Measurements from ENCODE around the gene PPP1R9A. TPM values are rescaled to one million over a fixed set of nuclear protein-coding genes. Genes with fewer than 3 reads are reported as not detected.

The PPP1R9A gene
- total RNA-seq, result 10 to 100 TPM; 15.5 to 32.4 (median 18.5) TPM
- 1 to 10 TPM; 4.7 to 6.6 TPM for polyA plus RNA-seq

DNA sequence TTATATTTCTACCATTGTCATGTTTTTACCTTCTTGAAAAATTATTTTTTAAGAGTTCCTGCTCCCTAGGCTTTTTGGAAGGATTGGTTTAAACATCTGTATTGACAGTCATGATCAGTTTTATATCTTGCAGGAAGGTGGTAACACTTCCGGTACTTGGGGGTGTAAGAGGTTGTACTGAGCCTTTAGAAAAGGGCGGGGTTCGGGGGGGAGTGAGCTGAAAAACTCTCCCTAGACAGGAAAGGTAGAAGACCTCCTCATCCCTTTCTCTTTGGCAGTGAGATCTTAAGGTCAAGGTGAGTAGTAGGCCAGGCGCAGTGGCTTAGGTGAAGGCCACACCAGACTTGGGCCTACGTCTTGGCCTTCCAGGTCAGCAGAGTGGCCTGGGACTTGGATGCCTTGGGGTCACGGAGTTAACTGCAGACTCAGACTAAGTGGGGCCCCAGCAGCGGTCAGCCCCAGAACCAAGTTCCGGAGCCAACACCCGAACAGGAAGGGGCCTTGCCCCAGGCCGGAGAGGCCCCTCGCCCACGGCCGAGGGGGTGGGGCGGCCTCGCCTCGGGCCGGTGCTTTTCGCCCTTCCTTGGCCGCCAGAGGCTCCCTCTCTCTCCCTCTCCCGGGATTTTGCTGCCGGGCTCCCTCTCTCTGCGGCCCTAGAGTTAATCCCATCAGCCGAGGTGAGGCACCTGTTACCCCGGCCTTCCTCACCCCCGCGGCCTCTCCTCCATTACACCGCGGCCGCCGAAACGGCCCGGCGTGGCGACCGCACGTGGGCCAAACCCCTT lies at the start of gene PPP1R9A:
Gene PPP1R9A (plus strand): TSS at position 569 of the 785 bp plus-strand sequence. CDS start 2,520 bp downstream, outside the sequence.
- ATAC-seq, result peak; percentile 79 to 89 (median 87)
- Histone ChIP-seq H3K9me3 (no peaks in the 10 kb centered on the region), H3K36me3 (no peaks in the 10 kb centered on the region), H3K27me3 (no peaks in the 10 kb centered on the region), H3K27ac (peak within 1 kb of the TSS; percentile 54 to 87 (median 74)), H3K4me3 (peak within 1 kb of the TSS; percentile 32 to 61 (median 48)), H3K4me1 (peaks cover 3 to 10% (median 5%) of the 10 kb centered on the region in 3 donors)
- TF ChIP-seq, protein P1, sequence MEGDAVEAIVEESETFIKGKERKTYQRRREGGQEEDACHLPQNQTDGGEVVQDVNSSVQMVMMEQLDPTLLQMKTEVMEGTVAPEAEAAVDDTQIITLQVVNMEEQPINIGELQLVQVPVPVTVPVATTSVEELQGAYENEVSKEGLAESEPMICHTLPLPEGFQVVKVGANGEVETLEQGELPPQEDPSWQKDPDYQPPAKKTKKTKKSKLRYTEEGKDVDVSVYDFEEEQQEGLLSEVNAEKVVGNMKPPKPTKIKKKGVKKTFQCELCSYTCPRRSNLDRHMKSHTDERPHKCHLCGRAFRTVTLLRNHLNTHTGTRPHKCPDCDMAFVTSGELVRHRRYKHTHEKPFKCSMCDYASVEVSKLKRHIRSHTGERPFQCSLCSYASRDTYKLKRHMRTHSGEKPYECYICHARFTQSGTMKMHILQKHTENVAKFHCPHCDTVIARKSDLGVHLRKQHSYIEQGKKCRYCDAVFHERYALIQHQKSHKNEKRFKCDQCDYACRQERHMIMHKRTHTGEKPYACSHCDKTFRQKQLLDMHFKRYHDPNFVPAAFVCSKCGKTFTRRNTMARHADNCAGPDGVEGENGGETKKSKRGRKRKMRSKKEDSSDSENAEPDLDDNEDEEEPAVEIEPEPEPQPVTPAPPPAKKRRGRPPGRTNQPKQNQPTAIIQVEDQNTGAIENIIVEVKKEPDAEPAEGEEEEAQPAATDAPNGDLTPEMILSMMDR (IDR thresholded peaks at IDR 0.05), result peak in 1 of 4 donors; percentile 15
- FAIRE-seq, result no peak
- intact Hi-C loops (cut with DNase I), result no loop called here
- 13 to 27% methylated on average over 20 to 36 of the region's 36 CpGs for WGBS, 2 donors
- peak; percentile 68 to 81 (median 70) for DNase-seq

GRCh38 chr7:94871132-94871531 lies 36.3 kb upstream of the PPP1R9A start:
- Histone ChIP-seq H3K27ac (no peak overlapping the region), H3K36me3 (no peaks in the 10 kb centered on the region), H3K27me3 (no peaks in the 10 kb centered on the region), H3K4me3 (no peak overlapping the region), H3K9me3 (no peaks in the 10 kb centered on the region), H3K4me1 (no peaks in the 10 kb centered on the region)
- FAIRE-seq (peak; percentile 9), ATAC-seq (no peak), DNase-seq (no peak)
- intact Hi-C loops (cut with DNase I), result no loop called here
- TF ChIP-seq, protein P1 (IDR thresholded peaks at IDR 0.05), result no peak

- FAIRE-seq, result no peak
- intact Hi-C loops (cut with DNase I), result no loop called here
Measured at GRCh38 chr7:94873239-94873638, 34.2 kb upstream of the PPP1R9A start.

DNA sequence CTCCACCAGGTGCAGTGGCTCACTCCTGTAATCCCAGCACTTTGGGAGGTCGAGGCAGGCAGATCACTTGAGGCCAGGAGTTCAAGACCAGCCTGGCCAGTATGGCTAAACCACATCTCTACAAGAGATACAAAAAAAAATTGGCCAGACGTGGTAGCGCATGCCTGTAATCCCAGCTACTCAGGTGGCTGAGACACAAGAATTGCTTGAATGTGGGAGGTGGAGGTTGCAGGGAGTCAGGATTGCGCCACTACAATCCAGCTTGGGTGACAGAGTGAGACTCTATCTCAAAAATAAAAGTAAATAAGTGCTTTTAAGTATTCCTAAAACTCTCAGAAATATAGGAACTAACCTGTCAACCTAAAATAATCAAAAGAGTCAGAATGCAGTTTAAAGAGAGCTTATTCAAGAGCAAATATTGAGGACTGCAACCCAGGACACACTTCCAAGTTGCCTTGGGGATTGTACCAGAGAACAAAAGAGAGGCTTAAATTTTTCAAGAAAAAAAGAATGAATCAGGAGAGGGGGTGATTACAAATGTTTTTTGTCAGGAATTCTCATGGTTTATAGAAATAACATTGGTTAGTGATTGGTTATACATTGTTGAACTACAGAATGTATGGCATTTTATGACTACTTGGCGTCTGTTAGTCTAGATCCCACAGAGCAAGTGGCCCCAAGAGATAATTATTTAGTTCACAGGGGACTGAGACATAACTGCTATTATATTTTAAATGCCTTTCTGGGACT lies 33.2 kb upstream of the PPP1R9A start:
- no peak for DNase-seq
- FAIRE-seq, result no peak
- Histone ChIP-seq H3K36me3 (no peaks in the 10 kb centered on the region), H3K9me3 (no peaks in the 10 kb centered on the region), H3K27me3 (no peaks in the 10 kb centered on the region), H3K27ac (no peak overlapping the region), H3K4me1 (no peaks in the 10 kb centered on the region), H3K4me3 (no peak overlapping the region)
- intact Hi-C loops (cut with DNase I), result no loop called here
- TF ChIP-seq, protein P1 (IDR thresholded peaks at IDR 0.05), result no peak
- no peak for ATAC-seq
- WGBS, 2 donors, result 87 to 88% methylated on average over 5 of the region's 5 CpGs

More at GRCh38 chr7:94873239-94873638, 34.2 kb upstream of the PPP1R9A start:
- H3K36me3 ChIP-seq, result no peaks in the 10 kb centered on the region
- ATAC-seq (no peak), DNase-seq (no peak)
- no peaks in the 10 kb centered on the region for H3K27me3 ChIP-seq
- H3K27ac ChIP-seq, result no peak overlapping the region
- WGBS, 2 donors, result 93 to 94% methylated on average over 3 of the region's 3 CpGs
- no peak overlapping the region for H3K4me3 ChIP-seq
- TF ChIP-seq, protein P1 (IDR thresholded peaks at IDR 0.05), result no peak
- H3K4me1 ChIP-seq, result no peaks in the 10 kb centered on the region
- H3K9me3 ChIP-seq, result no peaks in the 10 kb centered on the region

Data from pancreas (tissue), 10 donors.